ENCODE results near the gene TMEM39B.
"Not testable (repeated sequence)": the region's sequence is repeated elsewhere in the genome, so short reads cannot be mapped to it uniquely, and the experiment has no call there.

The TMEM39B gene

GRCh38 chr1:32114420-32114819 lies 41.7 kb downstream of the TMEM39B start:
- DNase-seq = no peak

- DNase-seq = no peak
These were observed 42.8 kb downstream of the TMEM39B start for GRCh38 chr1:32115496-32115895.

- DNase-seq = no peak
These were observed 43.8 kb downstream of the TMEM39B start for GRCh38 chr1:32116531-32116930.

- DNase-seq = no peak
These were observed 49.4 kb downstream of the TMEM39B start for GRCh38 chr1:32122151-32122550.

GRCh38 chr1:32123361-32123760 lies 50.6 kb downstream of the TMEM39B start:
- DNase-seq = not testable (repeated sequence)

GRCh38 chr1:32125313-32125712 lies 52.6 kb downstream of the TMEM39B start:
- DNase-seq = no peak

GRCh38 chr1:32126770-32127169 lies 54.0 kb downstream of the TMEM39B start:
- DNase-seq = no peak

GRCh38 chr1:32127409-32128198 lies 54.9 kb downstream of the TMEM39B start:
- no peak for DNase-seq

- DNase-seq = no peak
These were observed 55.7 kb downstream of the TMEM39B start for GRCh38 chr1:32128479-32128878.

GRCh38 chr1:32128964-32129363 lies 56.2 kb downstream of the TMEM39B start:
- DNase-seq = no peak

- not testable (repeated sequence) for DNase-seq
These were observed 61.2 kb downstream of the TMEM39B start for GRCh38 chr1:32133950-32134280.

GRCh38 chr1:32137111-32137510 lies 64.4 kb downstream of the TMEM39B start:
- no peak for DNase-seq

GRCh38 chr1:32138965-32139364 lies 66.2 kb downstream of the TMEM39B start:
- DNase-seq = no peak

- DNase-seq = no peak
These were observed 69.9 kb downstream of the TMEM39B start for GRCh38 chr1:32142446-32143301.

- not testable (repeated sequence) for DNase-seq
These were observed 70.6 kb downstream of the TMEM39B start for GRCh38 chr1:32143302-32143695.

GRCh38 chr1:32144033-32144432 lies 71.3 kb downstream of the TMEM39B start:
- no peak for DNase-seq

- not testable (repeated sequence) for DNase-seq
These were observed 75.1 kb downstream of the TMEM39B start for GRCh38 chr1:32147799-32148198.

GRCh38 chr1:32150847-32151246 lies 78.1 kb downstream of the TMEM39B start:
- DNase-seq = no peak

- no peak for DNase-seq
These were observed 78.6 kb downstream of the TMEM39B start for GRCh38 chr1:32151319-32151787.
